Small intestine (tissue), 7 donors: Measurements from ENCODE around the gene LDLR. TPM values are rescaled to one million over a fixed set of nuclear protein-coding genes. Genes with fewer than 3 reads are reported as not detected.

Source experiments
- DNase-seq, 2 donors: peaks; one replicate each; pipeline versions ENCODE4 v3.0.0 to v3.0.0-alpha.2; 2013
- FAIRE-seq: peaks from 2 replicates; lab custom pipeline; 2012; peaks lifted over from hg19 to GRCh38; lab: Jason Lieb, UNC
- H3K27ac ChIP-seq, 3 donors: one replicate each; pipeline ENCODE4 v1.5.1; 2013; ENCODE audit warnings: low read length in 2 of 3, mild to moderate bottlenecking in 2 of 3, control low read depth in 1 of 3, inconsistent platforms in 1 of 3, low read depth in 1 of 3, moderate library complexity in 1 of 3
- H3K27me3 ChIP-seq, 3 donors: one replicate each; pipeline ENCODE4 v1.6.1; 2013; ENCODE audit warnings: low read length in 3 of 3, inconsistent platforms in 1 of 3; ENCODE audit not compliant: control insufficient read depth in 3 of 3, insufficient read depth in 3 of 3
- H3K36me3 ChIP-seq, 3 donors: one replicate each; pipeline ENCODE4 v1.6.1; 2013; ENCODE audit warnings: low read length in 3 of 3, inconsistent platforms in 1 of 3, low read depth in 1 of 3, mild to moderate bottlenecking in 1 of 3, moderate library complexity in 1 of 3; ENCODE audit not compliant: control insufficient read depth in 3 of 3, insufficient read depth in 2 of 3
- H3K4me1 ChIP-seq, 3 donors: one replicate each; pipeline ENCODE4 v1.6.1; 2013; ENCODE audit warnings: low read length in 2 of 3, inconsistent platforms in 1 of 3, low read depth in 1 of 3, mild to moderate bottlenecking in 1 of 3, moderate library complexity in 1 of 3; ENCODE audit not compliant: control insufficient read depth in 3 of 3, insufficient read depth in 2 of 3
- H3K4me3 ChIP-seq, 3 donors: one replicate each; pipeline ENCODE4 v1.5.1; 2013; ENCODE audit warnings: low read length in 3 of 3, control low read depth in 1 of 3, inconsistent platforms in 1 of 3, low read depth in 1 of 3, mild to moderate bottlenecking in 1 of 3, moderate library complexity in 1 of 3
- H3K9me3 ChIP-seq, 2 donors: one replicate each; pipeline ENCODE4 v1.6.1; 2013; ENCODE audit warnings: low read depth in 1 of 2, low read length in 1 of 2; ENCODE audit not compliant: control insufficient read depth in 2 of 2, insufficient read depth in 1 of 2
- WGBS, 3 donors: extraction: QIAGEN DNeasy Blood & Tissue Kit; methylation state at CpG; one replicate each; pipeline ENCODE4 v1.1.7; 2013; 5-methylcytosine and 5-hydroxymethylcytosine counted together
- polyA plus RNA-seq, 4 donors: library from polyadenylated mRNA; stranded (reverse) in 3 of 4; unstranded in 1 of 4; fragments of 200-250 nt in 3 of 4; fragments of 120-200 nt in 1 of 4; gene quantifications; one replicate each; pipeline versions ENCODE4 v1.2.1 to v1.2.3, GENCODE V29; 2013
- donor health status: healthy with polysubstance abuse.
- donor health status: control.
- donor health status: control.
- donor health status: Bipolar disorder and iron deficiency.
- donor health status: healthy.

The LDLR gene
- polyA plus RNA-seq, 4 donors = 6.0 to 40.1 (median 31.1) TPM

- no peaks in the 10 kb centered on the region for H3K27me3 ChIP-seq
- H3K36me3 ChIP-seq = peaks cover 0 to 72% (median 3%) of the 10 kb centered on the region in 3 donors
- FAIRE-seq (no peak), DNase-seq (no peak)
- 84 to 95% (median 93%) methylated on average over 7 of the region's 7 CpGs for WGBS, 3 donors
- H3K4me3 ChIP-seq = no peak overlapping the region
- H3K9me3 ChIP-seq = no peaks in the 10 kb centered on the region
- H3K4me1 ChIP-seq = no peaks in the 10 kb centered on the region
- peak overlapping the region in 1 of 3 donors; percentile 46 for H3K27ac ChIP-seq
Observed at GRCh38 chr19:11168568-11168967, 79.3 kb downstream of the LDLR start.

- no peaks in the 10 kb centered on the region for H3K4me1 ChIP-seq
- FAIRE-seq = no peak
- peaks cover 0 to 79% (median 2%) of the 10 kb centered on the region in 3 donors for H3K36me3 ChIP-seq
- no peak overlapping the region for H3K4me3 ChIP-seq
- no peak for DNase-seq
- WGBS, 3 donors = 88 to 93% (median 91%) methylated on average over 31 of the region's 31 CpGs
- H3K27me3 ChIP-seq = no peaks in the 10 kb centered on the region
- no peak overlapping the region for H3K27ac ChIP-seq
- no peaks in the 10 kb centered on the region for H3K9me3 ChIP-seq
Observed at GRCh38 chr19:11169896-11170678, 80.8 kb downstream of the LDLR start.

GRCh38 chr19:11171144-11171543 is 81.9 kb downstream of the LDLR start:
- H3K9me3 ChIP-seq = no peaks in the 10 kb centered on the region
- FAIRE-seq = no peak
- 79 to 91% (median 90%) methylated on average over 5 of the region's 5 CpGs for WGBS, 3 donors
- H3K27ac ChIP-seq = no peak overlapping the region
- H3K4me1 ChIP-seq = no peaks in the 10 kb centered on the region
- DNase-seq = no peak
- H3K4me3 ChIP-seq = no peak overlapping the region
- H3K27me3 ChIP-seq = no peaks in the 10 kb centered on the region
- peaks cover 0 to 78% (median 2%) of the 10 kb centered on the region in 3 donors for H3K36me3 ChIP-seq

- H3K27ac ChIP-seq = no peak overlapping the region
- H3K4me3 ChIP-seq = no peak overlapping the region
- FAIRE-seq (no peak), DNase-seq (no peak)
- no peaks in the 10 kb centered on the region for H3K4me1 ChIP-seq
- H3K27me3 ChIP-seq = no peaks in the 10 kb centered on the region
- H3K9me3 ChIP-seq = no peaks in the 10 kb centered on the region
- 86 to 91% (median 91%) methylated on average over 6 of the region's 6 CpGs for WGBS, 3 donors
- H3K36me3 ChIP-seq = peaks cover 0 to 83% (median 5%) of the 10 kb centered on the region in 3 donors
Observed at GRCh38 chr19:11172576-11172975, 83.3 kb downstream of the LDLR start.

- H3K4me1 ChIP-seq = no peaks in the 10 kb centered on the region
- 77 to 80% (median 79%) methylated on average over 8 of the region's 8 CpGs for WGBS, 3 donors
- no peak for DNase-seq
- no peaks in the 10 kb centered on the region for H3K9me3 ChIP-seq
- no peak overlapping the region for H3K27ac ChIP-seq
- H3K27me3 ChIP-seq = no peaks in the 10 kb centered on the region
- no peak for FAIRE-seq
- no peak overlapping the region for H3K4me3 ChIP-seq
- H3K36me3 ChIP-seq = peaks cover 0 to 82% (median 5%) of the 10 kb centered on the region in 3 donors
Observed at GRCh38 chr19:11173516-11174155, 84.4 kb downstream of the LDLR start.

GRCh38 chr19:11174336-11174735 is 85.1 kb downstream of the LDLR start:
- WGBS, 3 donors = 95 to 96% (median 95%) methylated on average over 27 of the region's 27 CpGs
- Histone ChIP-seq H3K9me3 (no peaks in the 10 kb centered on the region), H3K27me3 (no peaks in the 10 kb centered on the region), H3K4me1 (no peaks in the 10 kb centered on the region), H3K27ac (no peak overlapping the region), H3K4me3 (no peak overlapping the region), H3K36me3 (peaks cover 0 to 83% (median 5%) of the 10 kb centered on the region in 3 donors)
- no peak for DNase-seq
- no peak for FAIRE-seq

GRCh38 chr19:11175920-11176319 is 86.7 kb downstream of the LDLR start:
- Histone ChIP-seq H3K4me1 (peaks cover 0 to 9% (median 0%) of the 10 kb centered on the region in 3 donors), H3K27ac (no peak overlapping the region), H3K36me3 (peaks cover 0 to 78% (median 5%) of the 10 kb centered on the region in 3 donors), H3K4me3 (no peak overlapping the region), H3K27me3 (no peaks in the 10 kb centered on the region), H3K9me3 (no peaks in the 10 kb centered on the region)
- DNase-seq = no peak
- no peak for FAIRE-seq
- 89 to 94% (median 90%) methylated on average over 7 of the region's 7 CpGs for WGBS, 3 donors

- Histone ChIP-seq H3K4me1 (peaks cover 0 to 9% (median 0%) of the 10 kb centered on the region in 3 donors), H3K4me3 (no peak overlapping the region), H3K27me3 (no peaks in the 10 kb centered on the region), H3K36me3 (peaks cover 0 to 74% (median 5%) of the 10 kb centered on the region in 3 donors), H3K27ac (no peak overlapping the region), H3K9me3 (no peaks in the 10 kb centered on the region)
- DNase-seq (no peak), FAIRE-seq (no peak)
- WGBS, 3 donors = 92 to 95% (median 92%) methylated on average over 18 of the region's 18 CpGs
Observed at GRCh38 chr19:11176466-11177193, 87.4 kb downstream of the LDLR start.
